ENCODE measurements around the gene SLC50A1.

SLC50A1 gene

GRCh38 chr1:155184351-155184811 is 48.7 kb downstream of the SLC50A1 start:
- DNase-seq (ENCODE audit: low read depth in 2 of 2), result no peak

- DNase-seq (ENCODE audit: low read depth in 2 of 2), result no peak
Measured at GRCh38 chr1:155184835-155185782, 49.5 kb downstream of the SLC50A1 start.

GRCh38 chr1:155185783-155186066 is 50.1 kb downstream of the SLC50A1 start:
- no peak for DNase-seq (ENCODE audit: low read depth in 2 of 2)

- DNase-seq (ENCODE audit: low read depth in 2 of 2), result no peak
Measured at GRCh38 chr1:155186067-155186793, 50.6 kb downstream of the SLC50A1 start.

- DNase-seq (ENCODE audit: low read depth in 2 of 2), result no peak
Measured at GRCh38 chr1:155186794-155187455, 51.3 kb downstream of the SLC50A1 start.

- DNase-seq (ENCODE audit: low read depth in 2 of 2), result no peak
Measured at GRCh38 chr1:155187456-155187891, 51.8 kb downstream of the SLC50A1 start.

GRCh38 chr1:155188268-155188667 is 52.6 kb downstream of the SLC50A1 start:
- no peak for DNase-seq (ENCODE audit: low read depth in 2 of 2)
